IMR-90 (cell line): Measurements from ENCODE around the gene KCNJ16. TPM values are rescaled to one million over a fixed set of nuclear protein-coding genes. Genes with fewer than 3 reads are reported as not detected.

Experiments used
- ATAC-seq: fragments of 200-7000 bp; cut with Tn5 transposase; 2 replicates; pipeline ENCODE4 v1.9.1; 2020; ENCODE audit warnings: low read depth, mild to moderate bottlenecking, moderate library complexity
- BruUV-seq: library from RNA; stranded (reverse); fragments of 400-500 nt; replicated peaks from 2 replicates; lab custom pipeline; 2021; lab: Mats Ljungman, UMichigan
- CTCF ChIA-PET: fragments of 300-600 bp; formaldehyde crosslinking; extraction: SDS; loops from one replicate; lab custom pipeline; 2021; ENCODE audit warnings: antibody characterized with exemption; lab: Yijun Ruan, JAX
- POLR2A ChIA-PET: fragments of 300-600 bp; sonication (Branson Sonifier 250); formaldehyde crosslinking; loops from one replicate; lab custom pipeline; 2022; ENCODE audit warnings: antibody characterized with exemption; ENCODE audit not compliant: unreplicated experiment; lab: Charles Lee
- DNase-seq: peaks from one replicate; pipeline ENCODE4 v3.0.0; 2013
- H2AFZ ChIP-seq: replicated peaks from 2 replicates; pipeline ENCODE3; 2013; ENCODE audit warnings: low read length, mild to moderate bottlenecking; ENCODE audit not compliant: poor library complexity
- H2AK5ac ChIP-seq: 2 replicates; pipeline ENCODE4 v1.6.1; 2013; ENCODE audit warnings: low read depth, low read length, inconsistent platforms
- H2AK9ac ChIP-seq: replicated peaks from 2 replicates; pipeline ENCODE3; 2013; ENCODE audit warnings: mild to moderate bottlenecking, low read depth, low read length, moderate library complexity; ENCODE audit not compliant: poor library complexity
- H2BK120ac ChIP-seq: 2 replicates; pipeline ENCODE4 v1.6.1; 2013; ENCODE audit warnings: low read depth, low read length, inconsistent platforms
- H2BK15ac ChIP-seq: 3 replicates; pipeline ENCODE4 v1.6.1; 2013; ENCODE audit warnings: low read depth, low read length, inconsistent platforms
- H2BK20ac ChIP-seq: 2 replicates; pipeline ENCODE4 v1.6.1; 2013; ENCODE audit warnings: low read depth, mild to moderate bottlenecking, inconsistent platforms, low read length, moderate library complexity
- H2BK5ac ChIP-seq: 2 replicates; pipeline ENCODE4 v1.6.1; 2013; ENCODE audit warnings: mild to moderate bottlenecking, low read depth, low read length, inconsistent platforms; ENCODE audit not compliant: poor library complexity, severe bottlenecking
- H3K14ac ChIP-seq: replicated peaks from 2 replicates; pipeline ENCODE4 v1.6.1; 2013; ENCODE audit warnings: low read depth, low read length, inconsistent platforms
- H3K18ac ChIP-seq: 2 replicates; pipeline ENCODE4 v1.6.1; 2013; ENCODE audit warnings: low read depth, low read length, control low read depth
- H3K23ac ChIP-seq: 2 replicates; pipeline ENCODE4 v1.6.1; 2013; ENCODE audit warnings: low read depth, low read length, inconsistent platforms
- H3K27ac ChIP-seq: 2 replicates; pipeline ENCODE4 v1.5.1; 2013; ENCODE audit warnings: mild to moderate bottlenecking, control low read depth, low read length; ENCODE audit not compliant: insufficient read depth
- H3K27me3 ChIP-seq: 2 replicates; pipeline ENCODE4 v1.6.1; 2013; ENCODE audit warnings: low read length; ENCODE audit not compliant: control insufficient read depth, insufficient read depth
- H3K36me3 ChIP-seq: 2 replicates; pipeline ENCODE4 v1.6.1; 2013; ENCODE audit warnings: low read length, mixed read lengths; ENCODE audit not compliant: control insufficient read depth, insufficient read depth
- H3K4ac ChIP-seq: 2 replicates; pipeline ENCODE4 v1.6.1; 2013; ENCODE audit warnings: low read depth, low read length, inconsistent platforms
- H3K4me1 ChIP-seq: 2 replicates; pipeline ENCODE4 v1.6.1; 2013; ENCODE audit warnings: low read length, mixed read lengths; ENCODE audit not compliant: control insufficient read depth, insufficient read depth
- H3K4me2 ChIP-seq: 2 replicates; pipeline ENCODE4 v1.6.1; 2013; ENCODE audit warnings: low read depth, mild to moderate bottlenecking, control low read depth, low read length, moderate library complexity
- H3K4me3 ChIP-seq: 2 replicates; pipeline ENCODE4 v1.5.1; 2013; ENCODE audit warnings: low read depth, mild to moderate bottlenecking, control low read depth, low read length, moderate library complexity; ENCODE audit not compliant: insufficient read depth
- H3K56ac ChIP-seq: 2 replicates; pipeline ENCODE4 v1.6.1; 2013; ENCODE audit warnings: low read length, inconsistent platforms; ENCODE audit not compliant: insufficient read depth; ENCODE audit errors: extremely low read depth
- H3K79me1 ChIP-seq, 2 experiments: 2 replicates each; pipeline ENCODE4 v1.6.1; 2013; ENCODE audit warnings: low read length in 2 of 2, inconsistent platforms in 1 of 2, low read depth in 1 of 2
- H3K9ac ChIP-seq: 2 replicates; pipeline ENCODE4 v1.6.1; 2013; ENCODE audit warnings: low read depth, low read length, control low read depth
- H3K9me1 ChIP-seq: 2 replicates; pipeline ENCODE4 v1.6.1; 2013; ENCODE audit warnings: low read length, inconsistent platforms; ENCODE audit not compliant: insufficient read depth
- H3K9me3 ChIP-seq: 2 replicates; pipeline ENCODE4 v1.6.1; 2013; ENCODE audit warnings: low read length; ENCODE audit not compliant: control insufficient read depth, insufficient read depth
- H4K20me1 ChIP-seq: 2 replicates; pipeline ENCODE4 v1.6.1; 2013; ENCODE audit warnings: low read length, inconsistent platforms; ENCODE audit not compliant: insufficient read depth
- H4K5ac ChIP-seq: 2 replicates; pipeline ENCODE4 v1.6.1; 2013; ENCODE audit warnings: mild to moderate bottlenecking, low read depth, low read length, control low read depth
- H4K8ac ChIP-seq, 2 experiments: 2 replicates each; pipeline ENCODE4 v1.6.1; 2013; ENCODE audit warnings: low read depth in 2 of 2, low read length in 2 of 2, control low read depth in 1 of 2, inconsistent platforms in 1 of 2
- H4K91ac ChIP-seq: 2 replicates; pipeline ENCODE4 v1.6.1; 2013; ENCODE audit warnings: low read depth, low read length, inconsistent platforms; ENCODE audit not compliant: insufficient read depth
- BHLHE40 ChIP-seq: fragments of 150-350 bp; IDR thresholded peaks from 2 replicates; pipeline ENCODE4 v1.6.1; 2016; ENCODE audit warnings: mild to moderate bottlenecking, low read depth, low read length
- CEBPB ChIP-seq: IDR thresholded peaks from 2 replicates; pipeline ENCODE4 v1.6.1; 2012; ENCODE audit warnings: low read depth, low read length, improper control_type of control experiment
- CHD1 ChIP-seq: IDR thresholded peaks from 2 replicates; pipeline ENCODE4 v1.6.1; 2012; ENCODE audit warnings: low read depth, low read length, improper control_type of control experiment
- CTCF ChIP-seq: conservative IDR thresholded peaks from 2 replicates; pipeline ENCODE4 v1.5.1; 2012; ENCODE audit warnings: mild to moderate bottlenecking, low read depth, low read length, improper control_type of control experiment
- ELK1 ChIP-seq: fragments of 150-350 bp; IDR thresholded peaks from 2 replicates; pipeline ENCODE4 v1.6.1; 2016; ENCODE audit warnings: low read depth, mild to moderate bottlenecking, low read length, moderate library complexity, borderline replicate concordance
- FOS ChIP-seq: fragments of 150-350 bp; IDR thresholded peaks from 2 replicates; pipeline ENCODE4 v1.6.1; 2016; ENCODE audit warnings: low read depth, low read length
- MAFK ChIP-seq: IDR thresholded peaks from 2 replicates; pipeline ENCODE4 v1.6.1; 2012; ENCODE audit warnings: low read depth, low read length, improper control_type of control experiment
- MAZ ChIP-seq: IDR thresholded peaks from 2 replicates; pipeline ENCODE4 v1.6.1; 2012; ENCODE audit warnings: low read depth, mild to moderate bottlenecking, low read length, improper control_type of control experiment, moderate library complexity, borderline replicate concordance
- NFE2L2 ChIP-seq: fragments of 150-350 bp; IDR thresholded peaks from 2 replicates; pipeline ENCODE4 v1.6.1; 2016; ENCODE audit warnings: low read depth, mild to moderate bottlenecking, low read length
- POLR2A ChIP-seq: IDR thresholded peaks from 2 replicates; pipeline ENCODE4 v1.6.1; 2012; ENCODE audit warnings: mild to moderate bottlenecking, low read depth, low read length
- RCOR1 ChIP-seq: IDR thresholded peaks from 2 replicates; pipeline ENCODE4 v1.6.1; 2012; ENCODE audit warnings: mild to moderate bottlenecking, low read length, improper control_type of control experiment; ENCODE audit not compliant: insufficient replicate concordance
- RFX5 ChIP-seq: IDR thresholded peaks from 2 replicates; pipeline ENCODE4 v1.8.0; 2012; ENCODE audit warnings: low read depth, mild to moderate bottlenecking, low read length, moderate library complexity
- SMC3 ChIP-seq: fragments of 150-350 bp; IDR thresholded peaks from 2 replicates; pipeline ENCODE4 v1.6.1; 2016; ENCODE audit warnings: low read depth, mild to moderate bottlenecking, antibody characterized with exemption, low read length, moderate library complexity
- USF2 ChIP-seq: fragments of 150-350 bp; IDR thresholded peaks from 2 replicates; pipeline ENCODE4 v1.6.1; 2017; ENCODE audit warnings: mild to moderate bottlenecking, antibody characterized with exemption, low read length, low read depth
- WGBS, 2 experiments: methylation state at CpG; one replicate each; pipeline versions ENCODE4 v1.1.5 to v1.1.7; 2013; ENCODE audit warnings: missing lambda C conversion rate in 2 of 2; ENCODE audit not compliant: insufficient read length in 1 of 2; ENCODE audit errors: extremely low coverage in 2 of 2; 5-methylcytosine and 5-hydroxymethylcytosine counted together
- dilution Hi-C: fragments of 300-500 bp; cut with HindIII; formaldehyde crosslinking; loops from one replicate; pipeline ENCODE4 v1.14.3; 2018; ENCODE audit warnings: low sequenced_read_pairs; ENCODE audit not compliant: unreplicated experiment
- in situ Hi-C: fragments of 300-500 bp; cut with MboI; formaldehyde crosslinking; loops from 3 replicates; pipeline ENCODE4 v1.14.3; 2019; ENCODE audit warnings: low sequenced_read_pairs, inconsistent platforms, mixed read lengths
- intact Hi-C: fragments of 100-400 bp; cut with micrococcal nuclease; formaldehyde crosslinking; loops from 2 replicates; pipeline ENCODE4 v1.10.0; 2022
- polyA plus RNA-seq, 3 experiments: library from polyadenylated mRNA; depleted of rRNA; stranded (reverse); fragments of >200 nt; gene quantifications; 2 replicates each; pipeline ENCODE4 v1.2.3, GENCODE V29; 2012; ENCODE audit warnings: low replicate concordance in 1 of 3
- total RNA-seq: library from RNA; depleted of rRNA; stranded (reverse); fragments of >200 nt; gene quantifications from 2 replicates; pipeline ENCODE4 v1.2.3, GENCODE V29; 2012

Gene KCNJ16
- total and polyA plus RNA-seq, 2 of the 4 experiments (the other 2 are of a cell fraction) = not detected

GRCh38 chr17:70109497-70109896 lies 34.5 kb downstream of the KCNJ16 start:
- H3K14ac ChIP-seq = no peak overlapping the region
- no peaks in the 10 kb centered on the region for H3K9me3 ChIP-seq
- no peak overlapping the region for H3K56ac ChIP-seq
- TF ChIP-seq FOS = no peak
- TF ChIP-seq SMC3 = no peak
- no peak for TF ChIP-seq MAZ
- no peak for TF ChIP-seq RFX5
- TF ChIP-seq USF2 = no peak
- no peak for TF ChIP-seq CHD1
- no peak for TF ChIP-seq POLR2A
- TF ChIP-seq CTCF = no peak
- no peak for TF ChIP-seq NFE2L2
- no peak for TF ChIP-seq RCOR1
- no peak for TF ChIP-seq MAFK
- TF ChIP-seq ELK1 = no peak
- no peak for TF ChIP-seq BHLHE40
- TF ChIP-seq CEBPB = no peak
- BruUV-seq = no TSS peak
- no peaks in the 10 kb centered on the region; the same call in 1 of the 2 replicates for H3K4me1 ChIP-seq
- H4K5ac ChIP-seq = no peak overlapping the region
- no peak overlapping the region for H3K27ac ChIP-seq
- ATAC-seq (no peak), DNase-seq (no peak)
- ChIA-PET POLR2A (no interaction called here), CTCF (interaction anchor here (0.6 to 1.4 kb wide), 3 partner anchors 12 to 502 kb away, joined by 3 to 7 read pairs (median 3); no protein-coding TSS in a partner anchor)
- no peak overlapping the region for H3K4me3 ChIP-seq
- no peak overlapping the region for H2BK20ac ChIP-seq
- in situ Hi-C loops (no loop called here), intact Hi-C loops (no loop called here), dilution Hi-C loops (no loop called here)
- H3K23ac ChIP-seq = no peak overlapping the region
- no peak overlapping the region for H4K91ac ChIP-seq
- no peak overlapping the region for H2BK120ac ChIP-seq
- no peak overlapping the region for H2AFZ ChIP-seq
- no peaks in the 10 kb centered on the region for H4K20me1 ChIP-seq
- H3K4ac ChIP-seq = no peak overlapping the region
- H3K27me3 ChIP-seq = no peaks in the 10 kb centered on the region; the same call in 1 of the 2 replicates
- WGBS, 2 experiments = 80% methylated on average over 1 of the region's 3 CpGs; no CpG with 5 or more reads in 1 of the 2 experiments
- no peak overlapping the region for H2AK5ac ChIP-seq
- H3K36me3 ChIP-seq = no peaks in the 10 kb centered on the region
- H2BK5ac ChIP-seq = no peak overlapping the region
- no peaks in the 10 kb centered on the region for H3K9me1 ChIP-seq
- H2BK15ac ChIP-seq = no peak overlapping the region
- no peak overlapping the region for H3K18ac ChIP-seq
- no peak overlapping the region for H3K4me2 ChIP-seq
- no peaks in the 10 kb centered on the region for H3K79me1 ChIP-seq
- no peak overlapping the region for H4K8ac ChIP-seq
- H3K9ac ChIP-seq = no peak overlapping the region
- no peak overlapping the region for H2AK9ac ChIP-seq
